HEK293T (cell line): ENCODE data around the gene POGZ.

Source experiments
- FOXA1 ChIP-seq: fragments of 450-650 bp; IDR thresholded peaks from 2 replicates; pipeline ENCODE4 v1.6.1; 2016; ENCODE audit warnings: mild to moderate bottlenecking
- FOXK2 ChIP-seq: fragments of 450-650 bp; IDR thresholded peaks from 2 replicates; pipeline ENCODE4 v1.6.1; 2016; ENCODE audit warnings: mild to moderate bottlenecking
- NFRKB ChIP-seq: fragments of 450-650 bp; IDR thresholded peaks from 2 replicates; pipeline ENCODE4 v1.6.1; 2016; ENCODE audit warnings: mild to moderate bottlenecking, moderate library complexity

DNA sequence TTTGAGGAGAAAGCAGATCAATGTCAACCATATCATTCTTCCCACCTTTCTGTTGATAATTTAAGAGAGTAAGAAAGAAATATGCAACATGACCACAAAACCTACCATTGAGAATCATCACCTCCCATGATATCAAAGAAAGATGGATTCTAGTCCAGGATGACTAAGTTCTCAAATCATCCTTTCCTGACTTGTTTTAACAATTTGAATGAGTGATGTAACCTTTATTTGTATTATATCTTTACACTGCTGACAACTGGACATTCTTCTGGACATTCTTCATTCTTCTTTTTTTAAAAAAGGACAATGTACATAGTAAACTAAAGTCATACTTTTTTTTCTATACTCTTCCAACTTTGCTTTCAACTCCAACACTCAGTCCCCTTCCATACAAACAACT, 50.4 kb downstream of the POGZ start:
- TF ChIP-seq FOXA1, result no peak
- no peak for TF ChIP-seq NFRKB
- TF ChIP-seq FOXK2, result no peak
